GM18867 (cell line): ENCODE results near the gene ZNF280A.
"Not testable (repeated sequence)": the region's sequence is repeated elsewhere in the genome, so short reads cannot be mapped to it uniquely, and the experiment has no call there.

Experiments
- ATAC-seq: cut with Tn5 transposase; IDR thresholded peaks from one replicate; pipeline ENCODE4 v1.9.1; 2021; ENCODE audit warnings: mild to moderate bottlenecking, moderate library complexity; ENCODE audit not compliant: unreplicated experiment

Gene ZNF280A

DNA sequence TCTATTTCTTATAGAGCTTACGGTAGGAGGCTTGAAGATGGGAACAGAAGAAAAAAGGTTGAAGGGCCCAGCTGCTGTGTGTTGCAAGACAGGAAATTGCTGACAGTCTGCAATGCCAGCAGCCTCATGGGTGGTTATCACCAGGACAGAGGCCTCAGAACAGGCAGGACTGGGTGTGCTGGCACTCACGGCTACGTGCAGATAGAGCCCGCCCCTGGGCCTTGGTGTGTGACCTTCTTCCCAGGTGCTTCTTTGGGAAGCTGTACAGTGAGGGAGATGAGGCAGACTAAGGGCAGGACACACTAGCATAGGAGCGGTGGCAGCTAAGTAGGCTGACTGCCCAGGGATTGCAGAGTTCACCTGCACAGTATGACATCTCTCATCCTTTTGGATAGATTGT lies 26.4 kb upstream of the ZNF280A start:
- no peak for ATAC-seq

DNA sequence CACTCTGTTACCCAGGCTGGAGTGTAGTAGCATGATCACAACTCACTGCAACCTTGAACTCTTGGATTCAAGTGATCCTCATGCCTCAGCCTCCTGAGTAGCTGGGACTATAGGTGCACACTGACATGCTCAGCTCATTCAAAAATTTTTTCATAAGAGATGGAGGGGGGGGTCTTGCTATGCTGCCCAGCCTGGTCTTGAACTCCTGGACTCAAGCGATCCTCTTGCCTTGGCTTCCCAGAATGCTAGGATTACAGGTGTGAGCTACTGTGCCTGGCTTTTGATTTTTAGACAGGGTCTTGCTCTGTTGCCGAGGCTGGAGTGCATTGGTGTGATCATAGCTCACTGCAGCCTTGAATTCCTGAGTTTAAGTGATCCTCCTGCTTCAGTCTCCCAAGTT lies 25.0 kb upstream of the ZNF280A start:
- ATAC-seq: no peak

DNA sequence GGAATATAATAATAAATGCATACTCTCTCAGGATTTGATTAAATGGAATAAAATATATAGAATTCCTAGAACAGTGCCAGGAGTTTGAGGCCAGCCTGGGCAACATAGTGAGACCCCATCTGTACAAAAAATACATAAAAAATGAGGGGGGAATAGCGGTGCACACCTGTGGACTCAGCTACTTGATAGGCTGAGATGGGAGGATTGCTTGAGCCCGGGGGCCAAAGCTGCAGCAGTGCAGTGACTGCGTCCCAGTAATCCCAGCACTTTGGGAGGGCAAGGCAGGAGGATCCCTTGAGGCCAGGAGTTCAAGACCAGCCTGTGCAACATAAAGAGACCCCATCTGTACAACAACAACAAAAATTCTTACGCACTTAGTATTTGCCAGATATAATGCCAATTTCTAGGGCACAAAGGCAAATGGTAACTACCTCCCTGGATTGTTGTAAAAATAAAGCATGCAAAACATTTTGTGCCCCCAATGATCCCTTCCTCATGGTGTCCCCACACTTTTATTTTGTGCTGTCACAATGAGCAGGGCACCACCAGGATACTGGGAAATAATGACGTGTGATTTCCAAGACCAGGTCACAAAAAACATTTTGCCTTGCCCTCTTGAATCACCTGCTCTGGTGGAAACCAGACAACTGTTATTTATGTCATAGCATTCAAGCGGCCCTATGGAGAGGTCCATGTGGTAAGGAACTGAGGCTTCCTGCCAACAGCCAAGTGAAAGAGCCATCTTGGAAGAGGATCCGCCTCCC lies 18.3 kb upstream of the ZNF280A start:
- no peak for ATAC-seq

DNA sequence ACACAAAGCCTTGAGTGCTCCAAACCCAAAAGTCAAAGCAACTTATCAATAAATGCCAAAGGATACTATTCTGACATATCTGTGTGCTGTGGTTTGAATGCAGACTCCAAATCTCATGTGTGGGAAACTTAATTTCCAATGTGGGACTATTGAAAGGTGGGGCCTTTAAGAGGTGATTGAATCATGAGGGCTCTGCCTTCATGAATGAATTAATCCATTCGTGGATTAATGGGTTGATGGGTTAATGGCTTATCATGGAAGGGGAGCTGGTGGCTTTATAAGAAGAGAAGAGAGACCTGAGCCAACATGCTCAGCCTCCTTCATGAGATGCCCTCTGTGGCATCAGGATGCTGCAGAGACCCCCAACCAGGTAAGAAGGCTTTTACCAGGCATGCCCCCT lies 16.8 kb upstream of the ZNF280A start:
- ATAC-seq: no peak

DNA sequence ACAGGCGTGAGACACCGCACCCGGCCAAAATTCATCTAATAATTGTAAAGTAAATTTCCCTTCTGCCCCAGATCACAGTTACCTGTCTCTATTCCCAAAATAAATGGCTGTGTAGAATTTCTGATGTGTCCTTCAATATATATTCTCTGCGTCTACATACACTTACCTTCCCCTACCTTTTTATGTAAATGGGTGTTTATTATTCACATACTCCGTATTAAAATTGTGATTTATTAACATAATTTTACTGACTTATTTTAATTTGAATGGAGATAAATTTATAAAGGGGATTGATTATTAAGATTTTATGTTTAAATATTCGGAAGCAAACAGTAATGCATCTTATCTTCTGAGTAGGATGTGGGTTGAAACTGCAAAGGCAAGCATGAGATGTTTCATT lies 16.4 kb upstream of the ZNF280A start:
- ATAC-seq: no peak

DNA sequence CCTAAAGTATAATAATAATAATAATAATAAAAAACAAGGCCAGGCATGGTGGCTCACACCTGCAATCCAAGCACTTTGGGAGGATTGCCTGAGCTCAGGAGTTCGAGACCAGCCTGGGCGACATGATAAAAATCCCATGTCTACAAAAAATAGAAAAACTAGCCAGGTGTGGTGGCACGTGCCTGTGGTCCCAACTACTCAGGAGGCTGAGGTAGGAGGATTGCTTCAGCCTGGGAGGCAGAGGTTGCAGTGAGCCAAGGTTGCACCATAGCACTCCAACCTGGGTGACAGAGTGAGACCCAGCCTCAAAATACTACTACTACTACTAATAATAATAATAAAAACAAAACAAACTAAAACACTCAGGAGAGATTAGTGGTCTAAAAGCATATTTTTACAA lies 15.6 kb upstream of the ZNF280A start:
- no peak for ATAC-seq

DNA sequence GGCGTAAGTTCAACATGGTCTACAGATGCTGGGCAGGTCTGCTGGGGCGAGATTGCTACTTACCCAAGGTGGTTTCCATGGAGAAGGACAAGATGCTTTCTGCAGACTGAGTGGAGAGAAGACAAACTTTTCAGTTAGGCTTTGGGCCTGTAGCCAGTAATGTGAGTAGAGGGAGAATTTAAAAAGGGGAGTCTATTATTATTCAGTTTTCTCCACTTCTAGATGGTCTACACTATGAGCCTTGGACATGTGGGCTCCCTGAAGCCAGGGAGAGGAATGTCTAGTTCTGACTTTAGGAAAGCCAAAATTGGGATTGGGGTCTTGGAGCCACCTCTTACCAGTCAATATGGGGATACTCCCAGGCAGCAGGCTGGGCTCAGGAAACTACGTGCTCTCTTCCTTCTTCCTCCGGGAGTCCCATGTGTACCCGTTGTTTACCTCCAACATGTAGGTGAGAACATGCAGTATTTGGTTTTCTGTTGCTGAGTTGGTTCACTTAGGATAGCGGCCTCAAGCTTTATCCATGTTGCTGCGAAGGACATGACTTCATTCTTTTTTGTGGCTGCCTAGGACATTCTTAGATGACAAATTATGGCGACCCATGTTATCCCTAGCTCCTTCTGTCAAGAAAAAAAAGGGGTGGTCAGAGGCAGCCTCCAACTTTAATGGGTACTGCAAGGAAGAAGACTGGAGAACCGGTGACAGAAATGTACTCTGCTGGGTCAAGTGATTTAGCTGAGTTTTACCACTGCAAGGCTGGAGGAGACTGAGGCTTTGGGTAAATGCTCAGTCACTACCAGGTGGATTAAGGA lies 14.7 kb upstream of the ZNF280A start:
- ATAC-seq: no peak

DNA sequence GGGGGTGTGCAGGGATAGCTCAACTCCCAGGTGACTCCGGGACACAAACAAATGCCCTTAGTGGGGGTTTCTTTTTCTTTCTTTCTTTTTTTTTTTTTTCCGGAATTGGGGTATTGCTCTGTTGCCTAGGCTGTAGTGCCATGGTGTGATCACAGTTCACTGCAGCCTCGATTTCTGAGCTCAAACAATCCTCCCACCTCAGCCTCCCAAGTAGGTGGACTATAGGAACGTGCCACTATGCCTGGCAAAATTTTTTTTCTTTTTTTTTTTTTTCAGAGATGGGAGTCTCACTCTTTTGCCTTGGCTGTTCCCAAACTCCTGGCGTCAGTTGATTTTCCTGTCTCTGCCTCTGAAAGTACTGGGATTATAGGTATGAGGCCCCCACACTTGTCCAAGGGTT lies 13.8 kb upstream of the ZNF280A start:
- no peak for ATAC-seq

DNA sequence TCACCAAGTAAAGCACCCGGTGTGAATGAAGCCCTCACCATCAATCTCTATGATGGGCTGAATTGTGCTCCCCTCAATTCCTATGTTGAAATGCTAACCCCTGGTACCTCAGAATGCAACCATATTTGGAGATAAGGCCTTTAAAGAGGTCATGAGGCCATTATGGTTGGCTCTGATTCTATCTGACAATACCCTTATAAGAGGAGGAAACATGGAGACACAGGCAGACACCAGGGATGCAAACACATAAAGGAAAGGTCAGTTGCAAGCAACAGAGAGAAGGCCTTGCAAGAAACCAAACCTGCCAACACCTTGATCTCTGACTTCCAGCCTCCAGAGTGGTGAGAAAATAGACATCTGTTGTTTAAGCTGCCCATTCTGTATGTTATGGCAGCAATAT lies 13.3 kb upstream of the ZNF280A start:
- ATAC-seq: no peak

DNA sequence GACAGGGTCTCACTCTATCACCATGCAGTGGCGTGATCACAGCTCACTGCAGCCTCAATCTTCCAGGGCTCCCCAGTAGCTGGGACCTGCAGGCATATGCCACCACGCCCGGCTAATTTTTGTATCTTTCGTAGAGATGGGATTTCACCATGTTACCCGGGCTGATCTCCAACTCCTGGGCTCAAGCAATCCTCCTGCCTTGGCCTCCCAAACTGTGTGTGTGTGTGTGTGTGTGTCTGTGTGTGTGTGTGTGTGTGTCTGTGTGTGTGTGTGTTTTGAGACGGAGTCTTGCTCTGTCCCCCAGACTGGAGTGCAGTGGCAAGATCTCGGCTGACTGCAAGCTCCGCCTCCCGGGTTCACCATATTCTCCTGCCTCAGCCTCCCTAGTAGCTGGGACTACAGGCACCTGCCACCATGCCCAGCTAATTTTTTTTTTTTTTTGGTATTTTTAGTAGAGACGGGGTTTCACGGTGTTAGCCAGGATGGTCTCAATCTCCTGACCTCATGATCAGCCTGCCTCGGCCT lies 12.5 kb upstream of the ZNF280A start:
- not testable (repeated sequence) for ATAC-seq

DNA sequence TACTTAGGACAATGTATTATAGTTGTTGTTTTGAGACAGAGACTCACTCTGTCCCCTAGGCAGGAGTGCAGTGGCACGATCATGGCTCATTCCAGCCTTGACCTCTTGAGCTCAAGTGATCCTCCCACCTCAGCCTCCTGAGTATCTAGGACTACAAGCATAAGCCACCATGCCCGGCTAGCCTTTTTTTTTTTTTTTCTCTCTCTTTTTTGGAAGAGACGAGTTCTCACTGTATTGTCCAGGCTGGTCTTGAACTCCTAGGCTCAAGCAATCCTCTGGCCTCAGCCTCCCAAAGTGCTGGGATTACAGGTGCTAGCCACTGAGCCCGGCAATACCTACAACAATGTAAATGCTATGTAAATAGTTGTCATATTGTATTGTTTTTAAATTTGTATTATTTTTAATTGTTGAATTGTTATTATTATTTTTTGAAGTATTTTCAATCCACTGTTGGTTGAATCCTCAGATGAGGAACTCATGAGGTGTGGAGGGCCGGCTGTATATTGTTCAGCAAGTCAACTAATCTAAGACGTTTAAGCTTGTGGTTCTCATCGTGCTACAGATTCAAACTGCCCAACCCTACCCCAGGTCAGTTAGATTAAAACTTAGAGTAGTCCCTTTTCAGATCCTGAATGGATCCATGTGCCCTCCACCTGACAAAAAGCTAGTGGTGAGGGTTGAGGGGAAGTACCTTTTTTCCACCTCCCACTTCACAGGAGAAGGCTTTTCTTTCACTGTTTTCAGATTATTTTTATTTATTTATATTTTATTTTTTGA lies 11.9 kb upstream of the ZNF280A start:
- no peak for ATAC-seq

DNA sequence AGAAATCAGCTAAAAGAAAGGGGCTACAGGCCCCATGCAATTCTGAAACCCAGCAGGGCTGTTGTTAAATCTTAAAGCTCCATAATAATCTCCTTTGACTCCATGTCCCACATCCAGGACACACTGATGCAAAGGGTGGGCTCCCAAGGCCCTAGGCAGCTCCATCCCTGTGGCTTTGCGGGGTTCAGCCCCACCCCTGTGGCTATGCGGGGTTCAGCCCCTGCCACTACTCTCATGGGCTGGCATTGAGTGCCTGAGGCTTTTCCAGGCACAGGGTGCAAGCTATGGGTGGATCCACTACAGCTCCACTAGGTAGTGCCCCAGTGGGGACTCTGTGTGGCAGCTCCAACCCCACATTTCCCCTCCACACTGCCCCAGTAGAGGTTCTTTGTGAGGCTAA lies 8.7 kb upstream of the ZNF280A start:
- no peak for ATAC-seq

DNA sequence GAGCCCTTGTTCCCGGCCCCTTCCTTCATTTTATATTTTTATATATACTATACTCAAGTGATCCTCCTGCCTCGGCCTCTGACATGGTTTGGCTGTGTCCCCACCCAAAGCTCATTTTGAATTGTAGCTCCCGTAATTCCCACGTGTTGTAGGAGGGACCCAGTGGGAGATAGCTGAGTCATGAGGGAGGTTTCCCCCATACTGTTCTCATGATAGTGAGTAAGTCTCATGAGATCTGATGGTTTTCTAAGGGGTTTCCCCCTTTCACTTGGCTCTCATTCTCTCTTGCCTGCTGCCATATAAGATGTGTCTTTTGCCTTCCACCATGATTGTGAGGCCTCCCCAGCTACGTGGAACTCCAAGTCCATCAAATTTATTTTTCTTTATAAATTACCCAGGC lies 7.2 kb upstream of the ZNF280A start:
- ATAC-seq: no peak

DNA sequence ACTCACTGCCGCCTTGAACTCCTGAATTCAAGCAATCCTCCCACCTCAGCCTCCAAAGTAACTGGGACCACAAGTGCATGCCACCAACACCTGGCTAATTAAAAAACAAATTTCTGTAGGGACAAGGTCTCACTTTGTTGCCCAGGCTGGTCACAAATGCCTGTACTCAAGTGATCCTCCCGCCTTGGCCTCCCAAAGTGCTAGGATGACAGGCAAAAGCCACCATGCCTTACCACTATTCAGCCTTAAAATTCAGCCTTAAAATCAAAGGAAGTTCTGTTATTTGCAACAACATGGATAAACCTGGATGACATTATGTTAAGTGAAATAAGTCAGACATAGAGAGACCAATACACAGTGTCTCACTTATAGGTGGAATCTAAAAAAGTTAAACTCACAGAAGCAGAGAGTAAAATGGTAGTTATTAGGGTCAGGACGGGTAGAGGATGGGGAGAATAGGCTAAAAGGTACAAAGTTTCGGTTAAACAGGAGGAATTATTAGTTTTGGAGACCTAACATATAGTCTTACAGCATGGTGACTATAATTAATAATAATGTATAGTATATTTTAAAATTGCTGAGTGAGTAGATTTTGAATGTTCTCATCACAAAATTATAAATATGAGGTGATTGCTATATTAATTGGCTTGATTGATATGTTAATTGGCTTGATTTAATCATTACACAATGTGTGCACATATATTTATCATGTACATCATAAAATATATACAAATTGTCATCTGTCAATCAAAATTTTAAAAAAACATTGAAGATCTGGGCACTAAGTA lies 6.2 kb upstream of the ZNF280A start:
- no peak for ATAC-seq

DNA sequence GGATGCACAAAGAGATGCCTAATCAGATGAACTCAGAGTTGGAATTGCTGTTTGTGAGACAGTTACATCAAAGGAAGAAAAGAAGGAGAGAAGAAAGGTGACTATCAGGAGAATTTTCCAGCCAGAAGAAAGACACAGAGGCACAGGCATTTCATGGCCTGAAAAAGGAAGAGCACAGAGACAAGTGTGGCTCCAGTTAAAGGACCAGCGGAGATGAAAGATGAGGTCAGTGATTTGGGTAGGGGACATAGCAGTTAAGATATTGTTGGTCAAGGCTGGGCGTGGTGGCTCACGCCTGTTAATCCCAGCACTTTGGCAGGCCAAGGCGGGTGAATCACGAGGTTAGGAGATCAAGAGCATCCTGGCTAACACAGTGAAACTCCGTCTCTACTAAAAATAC lies 3.4 kb upstream of the ZNF280A start:
- no peak for ATAC-seq

DNA sequence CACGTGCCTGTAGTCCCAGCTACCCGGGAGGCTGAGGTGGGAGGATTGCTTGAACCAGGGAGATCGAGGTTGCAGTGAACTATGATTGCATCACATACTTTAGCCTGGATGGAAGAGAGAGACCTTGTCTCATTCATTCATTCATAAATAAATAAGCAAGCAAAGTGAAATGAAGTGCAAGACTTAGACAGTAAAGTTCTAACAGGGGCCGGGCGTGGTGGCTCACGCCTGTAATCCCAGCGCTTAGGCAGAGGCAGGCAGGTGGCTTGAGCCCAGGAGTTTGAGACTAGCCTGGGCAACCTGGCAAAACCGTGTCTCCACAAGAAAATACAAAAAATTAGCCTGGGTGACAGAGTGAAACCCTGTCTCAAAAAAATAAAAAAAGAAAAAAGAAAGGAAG lies 1.6 kb upstream of the ZNF280A start:
- ATAC-seq: no peak

DNA sequence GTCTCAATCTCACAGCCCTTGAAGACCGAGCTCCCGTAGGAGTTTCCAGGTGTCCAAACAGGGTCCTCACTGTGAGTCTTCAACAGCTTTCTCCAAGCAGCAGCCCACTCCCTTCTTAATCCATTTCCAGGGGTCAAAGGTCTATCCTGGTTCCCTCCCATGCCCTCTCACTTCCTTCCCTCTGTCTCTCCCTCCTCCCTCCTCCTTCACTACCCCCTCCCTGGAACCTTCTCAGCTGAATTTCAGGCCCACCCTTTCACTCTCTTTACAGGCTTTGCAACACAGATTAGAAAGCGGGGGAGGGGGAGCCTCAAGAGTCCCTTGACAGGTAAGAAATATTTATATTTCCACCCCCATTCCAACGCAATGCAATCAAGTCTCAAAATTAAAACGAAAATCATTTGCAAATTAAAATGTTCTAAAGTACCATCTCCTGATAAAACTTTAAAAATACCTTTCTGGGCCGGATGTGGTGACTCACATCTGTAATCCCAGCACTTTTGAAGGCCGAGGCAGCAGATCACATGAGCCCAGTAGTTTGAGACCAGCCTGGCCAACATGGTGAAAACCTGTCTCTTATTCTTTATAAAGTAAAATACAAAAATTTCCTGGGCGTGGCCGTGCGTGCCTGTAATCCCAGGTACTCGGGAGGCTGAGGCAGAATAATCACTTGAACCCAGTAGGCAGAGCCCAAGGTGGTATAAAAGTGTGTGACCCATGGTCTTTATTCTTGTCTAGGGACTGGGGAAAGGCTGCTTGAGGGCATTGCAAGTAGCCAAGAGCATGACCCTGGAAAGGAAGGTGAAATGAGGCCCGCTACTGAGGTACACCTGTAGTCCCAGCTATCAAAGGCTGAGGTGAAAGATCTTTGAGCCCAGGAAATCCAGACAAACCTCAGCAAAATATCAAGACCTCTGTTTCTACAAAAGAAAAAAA lies 865 bp upstream of the ZNF280A start:
- ATAC-seq: no peak

DNA sequence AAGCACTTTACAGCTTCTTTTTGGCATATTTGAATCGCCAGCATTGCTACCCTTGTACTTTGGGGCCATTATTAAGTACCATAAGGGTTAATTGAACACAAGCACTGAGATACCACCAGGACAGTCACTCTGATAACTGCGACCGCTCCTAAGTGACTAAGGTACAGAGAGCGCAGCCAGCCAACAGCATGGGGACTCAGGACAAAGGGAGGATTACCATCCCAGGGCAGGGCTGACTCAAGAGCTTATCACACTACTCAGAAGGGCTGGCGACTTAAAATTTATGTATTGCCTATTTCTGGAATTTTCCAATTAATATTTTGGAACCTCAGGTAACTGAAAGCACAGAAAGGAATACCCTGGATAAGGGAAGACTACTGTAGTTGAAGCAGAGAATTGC lies 479 bp downstream of the ZNF280A start:
- no peak for ATAC-seq

DNA sequence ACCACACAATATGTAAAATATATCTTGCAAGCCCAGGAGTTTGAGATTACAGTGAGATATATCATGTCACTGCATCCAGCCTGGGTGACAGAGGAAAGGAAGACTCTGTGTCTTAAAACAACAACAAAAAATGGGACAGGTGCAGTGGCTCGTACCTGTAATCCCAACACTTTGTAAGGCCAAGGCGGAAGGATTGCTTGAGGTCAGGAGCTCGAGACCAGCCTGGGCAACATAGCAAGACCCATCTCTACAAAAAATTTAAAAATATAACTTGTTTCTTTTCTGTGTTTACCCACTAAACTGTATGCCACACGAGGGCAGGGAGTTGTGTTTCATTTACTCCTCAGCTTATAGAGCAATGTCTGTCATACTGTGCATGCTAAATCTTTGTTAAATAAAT lies 3.1 kb downstream of the ZNF280A start:
- ATAC-seq: no peak

DNA sequence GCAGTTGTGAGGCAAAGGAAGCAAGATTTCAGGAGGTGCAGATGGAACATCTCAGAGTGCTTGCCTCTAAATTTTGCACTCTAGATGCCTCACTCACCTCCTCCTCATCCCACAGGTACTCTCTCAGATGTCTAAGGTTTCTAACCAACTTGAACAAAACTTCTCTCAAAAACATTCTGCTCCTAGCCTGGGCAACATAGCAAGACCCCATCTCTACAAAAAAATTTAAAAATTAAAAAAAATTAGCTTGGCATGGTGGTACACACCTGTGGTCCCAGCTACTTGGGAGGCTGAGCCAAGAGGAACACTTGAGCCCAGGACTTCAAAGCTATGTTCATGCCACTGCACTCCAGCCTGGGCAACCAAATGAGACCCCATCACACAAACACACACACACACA lies 4.2 kb downstream of the ZNF280A start:
- no peak for ATAC-seq
